Peyer's patch (tissue), 4 donors: ENCODE measurements around the gene CSNK1G3.

Source experiments
- POLR2A ChIP-seq, 2 donors: fragments of 450-650 bp; IDR thresholded peaks; one replicate each; pipeline ENCODE4 v1.5.1; 2017; ENCODE audit warnings: antibody characterized with exemption in 2 of 2, mild to moderate bottlenecking in 2 of 2, moderate library complexity in 2 of 2
- TF ChIP-seq, protein P1 (sequence below), 6 experiments: fragments of 450-650 bp in 4 of 6; fragments of 200-600 bp in 2 of 6; sonication (generic) in 1 of 6; IDR thresholded peaks; one replicate each; pipeline ENCODE4 v1.5.1; 2017 to 2019; ENCODE audit warnings: antibody characterized with exemption in 6 of 6, mild to moderate bottlenecking in 3 of 6, moderate library complexity in 1 of 6

DNA sequence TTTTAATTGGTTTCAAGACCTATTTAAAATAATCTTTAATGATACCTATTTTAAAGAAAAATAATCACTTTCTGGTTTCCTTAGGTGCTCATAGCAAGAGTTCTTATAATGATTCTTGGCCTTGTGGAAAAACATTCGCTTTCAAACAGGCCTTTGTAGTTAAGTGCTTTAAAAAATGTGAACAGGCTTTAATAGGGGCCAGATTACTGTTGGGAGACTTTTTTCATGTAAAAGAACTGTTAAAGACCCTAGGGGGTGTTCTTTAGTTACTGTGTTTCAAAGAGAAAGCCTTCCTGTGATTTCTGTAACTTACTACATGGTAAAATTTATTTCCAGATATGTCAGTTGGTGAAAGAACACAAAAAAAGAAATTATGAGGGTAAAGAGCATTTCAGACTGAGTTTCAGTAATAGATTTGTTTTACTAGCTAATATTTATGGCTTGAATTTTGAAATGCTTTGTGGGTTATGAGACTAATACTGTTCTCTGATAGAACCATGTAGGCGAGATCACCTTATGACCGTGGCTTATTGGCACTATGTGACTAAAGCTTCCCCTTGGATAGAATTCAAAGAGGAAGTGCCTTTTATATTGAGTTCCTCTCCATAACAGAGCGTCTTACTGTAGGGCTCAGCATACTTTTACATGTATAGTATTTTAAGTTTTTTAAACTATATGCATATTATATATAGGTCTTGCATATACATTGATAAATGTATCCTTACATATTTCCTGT, 70.7 kb downstream of the CSNK1G3 start:
- TF ChIP-seq, protein P1, sequence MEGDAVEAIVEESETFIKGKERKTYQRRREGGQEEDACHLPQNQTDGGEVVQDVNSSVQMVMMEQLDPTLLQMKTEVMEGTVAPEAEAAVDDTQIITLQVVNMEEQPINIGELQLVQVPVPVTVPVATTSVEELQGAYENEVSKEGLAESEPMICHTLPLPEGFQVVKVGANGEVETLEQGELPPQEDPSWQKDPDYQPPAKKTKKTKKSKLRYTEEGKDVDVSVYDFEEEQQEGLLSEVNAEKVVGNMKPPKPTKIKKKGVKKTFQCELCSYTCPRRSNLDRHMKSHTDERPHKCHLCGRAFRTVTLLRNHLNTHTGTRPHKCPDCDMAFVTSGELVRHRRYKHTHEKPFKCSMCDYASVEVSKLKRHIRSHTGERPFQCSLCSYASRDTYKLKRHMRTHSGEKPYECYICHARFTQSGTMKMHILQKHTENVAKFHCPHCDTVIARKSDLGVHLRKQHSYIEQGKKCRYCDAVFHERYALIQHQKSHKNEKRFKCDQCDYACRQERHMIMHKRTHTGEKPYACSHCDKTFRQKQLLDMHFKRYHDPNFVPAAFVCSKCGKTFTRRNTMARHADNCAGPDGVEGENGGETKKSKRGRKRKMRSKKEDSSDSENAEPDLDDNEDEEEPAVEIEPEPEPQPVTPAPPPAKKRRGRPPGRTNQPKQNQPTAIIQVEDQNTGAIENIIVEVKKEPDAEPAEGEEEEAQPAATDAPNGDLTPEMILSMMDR (IDR thresholded peaks at IDR 0.05) = no peak
- TF ChIP-seq POLR2A (IDR thresholded peaks at IDR 0.05) = no peak
